HuH-7.5 (cell line): ENCODE measurements around the gene EXOSC3.
"Not testable (repeated sequence)": the region's sequence is repeated elsewhere in the genome, so short reads cannot be mapped to it uniquely, and the experiment has no call there.

Source experiments
- DNase-seq: peaks from one replicate; pipeline ENCODE4 v3.0.0; 2011; ENCODE audit warnings: low spot score

EXOSC3 gene

GRCh38 chr9:37775216-37775919, 9.5 kb downstream of the EXOSC3 start:
- DNase-seq, result no peak

GRCh38 chr9:37769995-37770394, 14.9 kb downstream of the EXOSC3 start:
- no peak for DNase-seq

- DNase-seq, result no peak
These were observed 15.6 kb downstream of the EXOSC3 start for GRCh38 chr9:37769306-37769705.

GRCh38 chr9:37765263-37765662, 19.6 kb downstream of the EXOSC3 start:
- DNase-seq, result not testable (repeated sequence)

GRCh38 chr9:37761511-37761910, 23.4 kb downstream of the EXOSC3 start:
- DNase-seq, result no peak

- no peak for DNase-seq
These were observed 24.3 kb downstream of the EXOSC3 start for GRCh38 chr9:37760416-37761161.

GRCh38 chr9:37758747-37759146, 26.1 kb downstream of the EXOSC3 start:
- DNase-seq, result no peak

GRCh38 chr9:37753489-37754190, 31.2 kb downstream of the EXOSC3 start, which contains the start of gene TRMT10B:
TSS of gene TRMT10B (plus strand) at chr9:37753805. CDS start at chr9:37761932, 8,127 bp downstream.
- peak; percentile 99 for DNase-seq

GRCh38 chr9:37752642-37753488, 32.0 kb downstream of the EXOSC3 start:
- DNase-seq, result no peak

GRCh38 chr9:37752112-37752511, 32.8 kb downstream of the EXOSC3 start:
- not testable (repeated sequence) for DNase-seq

- not testable (repeated sequence) for DNase-seq
These were observed 33.2 kb downstream of the EXOSC3 start for GRCh38 chr9:37751704-37752103.

- no peak for DNase-seq
These were observed 33.7 kb downstream of the EXOSC3 start for GRCh38 chr9:37751186-37751585.

- DNase-seq, result no peak
These were observed 35.7 kb downstream of the EXOSC3 start for GRCh38 chr9:37749129-37749528.

GRCh38 chr9:37747271-37747753, 37.6 kb downstream of the EXOSC3 start:
- peak; percentile 97 for DNase-seq

- DNase-seq, result no peak
These were observed 38.2 kb downstream of the EXOSC3 start for GRCh38 chr9:37746448-37747270.

- no peak for DNase-seq
These were observed 38.9 kb downstream of the EXOSC3 start for GRCh38 chr9:37745970-37746369.

GRCh38 chr9:37740631-37741328, 44.1 kb downstream of the EXOSC3 start:
- DNase-seq, result no peak

GRCh38 chr9:37740128-37740527, 44.7 kb downstream of the EXOSC3 start:
- no peak for DNase-seq

GRCh38 chr9:37739222-37739621, 45.6 kb downstream of the EXOSC3 start:
- no peak for DNase-seq

GRCh38 chr9:37732952-37733351, 51.9 kb downstream of the EXOSC3 start:
- DNase-seq, result no peak
